GM12892 (cell line): ENCODE measurements around the gene CPA3.

Experiments used
- POLR2A ChIP-seq: IDR thresholded peaks from 2 replicates; pipeline ENCODE4 v1.6.1; 2011; ENCODE audit warnings: low read depth, low read length, control low read depth
- POLR2AphosphoS5 ChIP-seq: IDR thresholded peaks from 2 replicates; pipeline ENCODE4 v1.6.1; 2011; ENCODE audit warnings: low read depth, low read length, control low read depth

GRCh38 chr3:148911592-148911991 is 46.5 kb downstream of the CPA3 start:
- TF ChIP-seq POLR2AphosphoS5 (no peak), POLR2A (no peak)
